ENCODE data around the gene SRSF2. TPM values are rescaled to one million over a fixed set of nuclear protein-coding genes. Genes with fewer than 3 reads are reported as not detected.
A peak's percentile ranks its signal among the peaks of the same experiment; 100 is the strongest.
"Not testable (repeated sequence)": the region's sequence is repeated elsewhere in the genome, so short reads cannot be mapped to it uniquely, and the experiment has no call there.

SRSF2 gene
- total RNA-seq (2014; rRNA removed; shearing (Covaris generic)): 173 and 184 TPM in 2 replicates
- 387 and 403 TPM in 2 replicates for polyA plus RNA-seq (2015; cell fraction: cytosol; rRNA removed)
- 3,482 and 3,724 TPM in 2 replicates for polyA plus RNA-seq (2015; cell fraction: nucleus; rRNA removed)

GRCh38 chr17:76737082-76737675 lies at the start of gene SRSF2:
Gene SRSF2 (minus strand): TSS chr17:76737331. CDS start chr17:76737160, 171 bp downstream.
- DNase-seq (ENCODE audit: low read depth, low spot score): peak; percentile 99
- in situ Hi-C loops (cut with HindIII; ENCODE audit: low pct_unique_long_range_greater_than_20kb, low sequenced_read_pairs): loop anchor here (25.0 kb wide), 1 partner anchor 300 kb away; no protein-coding TSS in a partner anchor

DNA sequence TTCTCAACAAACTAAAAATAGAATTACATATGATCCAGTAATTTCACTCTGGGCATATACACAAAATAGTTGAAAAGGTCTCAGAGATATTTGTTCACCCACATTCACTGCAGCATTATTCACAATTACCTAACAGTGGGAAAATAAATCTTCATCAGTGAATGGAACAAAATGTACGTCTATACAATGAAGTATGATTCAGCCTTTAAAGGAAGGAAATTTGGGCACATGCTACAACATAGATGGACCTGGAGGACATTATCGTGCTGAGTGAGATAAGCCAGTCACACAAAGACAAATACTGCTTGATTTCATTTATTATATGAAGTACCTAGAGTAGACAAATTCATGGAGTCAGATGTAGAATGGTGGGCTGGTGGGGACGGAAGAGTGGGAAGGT lies 47.8 kb upstream of the SRSF2 start:
- in situ Hi-C loops (cut with HindIII; ENCODE audit: low pct_unique_long_range_greater_than_20kb, low sequenced_read_pairs): no loop called here

GRCh38 chr17:76783146-76783545 lies 46.0 kb upstream of the SRSF2 start:
- no peak for DNase-seq (ENCODE audit: low read depth, low spot score)
- in situ Hi-C loops (cut with HindIII; ENCODE audit: low pct_unique_long_range_greater_than_20kb, low sequenced_read_pairs): no loop called here

More for the DNA sequence above, 47.8 kb upstream of the SRSF2 start:
- no peak for DNase-seq (ENCODE audit: low read depth, low spot score)

- DNase-seq (ENCODE audit: low read depth, low spot score): peak; percentile 64
Observed at GRCh38 chr17:76781056-76781982, 44.2 kb upstream of the SRSF2 start.

DNA sequence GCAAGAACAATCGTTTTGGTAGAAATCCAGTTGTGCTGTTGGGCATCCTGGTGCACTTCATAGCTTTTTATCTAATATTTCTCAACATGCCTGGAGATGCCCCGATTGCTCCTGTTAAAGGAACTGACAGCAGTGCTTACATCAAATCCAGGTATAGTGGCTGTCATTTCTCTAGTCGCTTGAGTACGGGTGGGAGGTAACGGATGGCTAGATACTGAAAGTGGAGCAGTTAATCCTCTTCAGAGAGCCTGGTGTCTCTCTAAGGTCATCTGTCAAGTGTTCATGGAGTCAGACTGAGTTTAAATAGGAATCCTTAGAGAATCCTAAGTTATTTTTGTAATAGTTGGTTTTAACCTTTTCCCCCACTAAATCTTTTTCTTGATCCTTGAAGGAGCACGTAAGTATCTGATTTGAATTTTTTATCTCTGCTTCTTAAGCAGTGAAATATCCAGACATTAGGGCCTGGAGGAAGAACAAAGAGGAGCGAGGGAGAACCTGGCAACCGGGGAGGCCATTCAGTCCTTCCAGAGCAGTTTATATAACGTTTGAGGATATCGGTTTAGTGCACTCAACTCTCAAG lies 38.0 kb upstream of the SRSF2 start:
- DNase-seq (ENCODE audit: low read depth, low spot score): no peak
- in situ Hi-C loops (cut with HindIII; ENCODE audit: low pct_unique_long_range_greater_than_20kb, low sequenced_read_pairs): no loop called here

More at GRCh38 chr17:76781056-76781982, 44.2 kb upstream of the SRSF2 start:
- in situ Hi-C loops (cut with HindIII; ENCODE audit: low pct_unique_long_range_greater_than_20kb, low sequenced_read_pairs): no loop called here

DNA sequence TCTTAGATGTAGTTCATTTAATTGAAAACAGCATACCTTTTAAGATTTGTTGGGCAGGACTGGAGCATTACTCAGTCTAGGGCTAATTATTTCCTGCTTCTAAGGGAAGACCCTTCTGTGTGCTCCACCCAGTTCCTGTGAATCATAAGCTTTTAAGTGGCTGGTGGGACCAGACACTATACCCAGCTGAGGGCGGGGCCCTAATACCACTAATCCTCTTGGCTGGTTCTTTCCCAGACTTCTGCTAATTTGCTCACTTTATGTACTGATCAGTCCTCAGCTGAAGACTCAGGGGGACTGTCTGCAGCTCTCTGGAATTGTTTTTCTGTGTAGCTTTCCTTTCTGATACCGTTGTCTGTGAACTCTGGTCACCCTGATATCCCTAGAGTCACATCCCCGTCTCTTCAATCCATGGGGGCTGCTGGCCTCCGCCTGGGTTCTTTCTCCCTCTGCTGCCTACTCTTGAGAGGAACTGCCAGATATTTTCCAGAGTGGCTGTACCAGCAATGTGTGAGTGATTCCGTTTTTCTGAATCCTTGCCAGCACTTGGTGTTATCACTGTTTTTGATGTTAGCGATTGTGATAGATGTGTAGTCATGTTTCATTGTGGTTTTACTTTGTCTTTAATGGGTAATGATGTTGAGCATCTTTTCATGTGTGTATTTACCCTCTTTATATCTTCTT lies 35.9 kb upstream of the SRSF2 start:
- no peak for DNase-seq (ENCODE audit: low read depth, low spot score)
- in situ Hi-C loops (cut with HindIII; ENCODE audit: low pct_unique_long_range_greater_than_20kb, low sequenced_read_pairs): no loop called here

DNA sequence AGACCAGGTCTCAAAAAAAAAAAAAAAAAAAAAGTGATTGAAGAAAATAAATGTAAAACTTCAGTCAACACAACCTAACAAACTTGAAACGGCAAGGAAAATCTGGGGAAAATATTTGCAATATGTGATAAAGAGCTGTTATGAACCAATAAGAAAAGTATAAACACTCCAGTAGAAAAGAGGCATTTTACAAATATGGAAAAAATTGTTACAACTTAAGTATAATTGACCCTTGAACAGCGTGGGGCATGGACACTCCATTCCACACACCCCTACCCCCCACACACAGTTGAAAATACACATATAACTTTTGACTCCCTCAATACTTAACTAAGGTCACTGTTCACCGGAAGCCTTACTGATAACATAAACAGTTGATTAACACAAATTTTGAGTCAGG lies 21.4 kb upstream of the SRSF2 start:
- in situ Hi-C loops (cut with HindIII; ENCODE audit: low pct_unique_long_range_greater_than_20kb, low sequenced_read_pairs): no loop called here
- DNase-seq (ENCODE audit: low read depth, low spot score): no peak

DNA sequence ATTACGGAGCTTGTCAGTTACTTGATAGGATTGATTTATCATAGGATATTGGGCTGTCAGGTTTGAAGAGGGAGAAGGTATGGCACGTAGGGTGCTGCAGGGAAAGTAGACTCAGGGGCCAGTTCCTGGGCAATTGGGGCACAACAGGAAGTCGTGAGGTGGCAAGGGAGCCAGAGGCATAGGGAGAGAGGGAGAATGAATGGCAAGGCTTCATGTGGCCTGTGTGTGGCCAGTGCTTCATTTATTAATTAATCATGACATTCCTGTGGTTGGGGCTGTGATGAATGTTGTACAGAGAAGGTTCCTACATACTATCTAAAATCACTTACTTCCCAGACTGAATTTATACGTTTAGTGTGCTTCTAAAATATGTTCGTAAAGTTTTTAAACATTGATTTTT lies 20.1 kb upstream of the SRSF2 start:
- in situ Hi-C loops (cut with HindIII; ENCODE audit: low pct_unique_long_range_greater_than_20kb, low sequenced_read_pairs): no loop called here
- DNase-seq (ENCODE audit: low read depth, low spot score): no peak

- in situ Hi-C loops (cut with HindIII; ENCODE audit: low pct_unique_long_range_greater_than_20kb, low sequenced_read_pairs): no loop called here
- no peak for DNase-seq (ENCODE audit: low read depth, low spot score)
Observed at GRCh38 chr17:76755285-76755684, 18.2 kb upstream of the SRSF2 start.

DNA sequence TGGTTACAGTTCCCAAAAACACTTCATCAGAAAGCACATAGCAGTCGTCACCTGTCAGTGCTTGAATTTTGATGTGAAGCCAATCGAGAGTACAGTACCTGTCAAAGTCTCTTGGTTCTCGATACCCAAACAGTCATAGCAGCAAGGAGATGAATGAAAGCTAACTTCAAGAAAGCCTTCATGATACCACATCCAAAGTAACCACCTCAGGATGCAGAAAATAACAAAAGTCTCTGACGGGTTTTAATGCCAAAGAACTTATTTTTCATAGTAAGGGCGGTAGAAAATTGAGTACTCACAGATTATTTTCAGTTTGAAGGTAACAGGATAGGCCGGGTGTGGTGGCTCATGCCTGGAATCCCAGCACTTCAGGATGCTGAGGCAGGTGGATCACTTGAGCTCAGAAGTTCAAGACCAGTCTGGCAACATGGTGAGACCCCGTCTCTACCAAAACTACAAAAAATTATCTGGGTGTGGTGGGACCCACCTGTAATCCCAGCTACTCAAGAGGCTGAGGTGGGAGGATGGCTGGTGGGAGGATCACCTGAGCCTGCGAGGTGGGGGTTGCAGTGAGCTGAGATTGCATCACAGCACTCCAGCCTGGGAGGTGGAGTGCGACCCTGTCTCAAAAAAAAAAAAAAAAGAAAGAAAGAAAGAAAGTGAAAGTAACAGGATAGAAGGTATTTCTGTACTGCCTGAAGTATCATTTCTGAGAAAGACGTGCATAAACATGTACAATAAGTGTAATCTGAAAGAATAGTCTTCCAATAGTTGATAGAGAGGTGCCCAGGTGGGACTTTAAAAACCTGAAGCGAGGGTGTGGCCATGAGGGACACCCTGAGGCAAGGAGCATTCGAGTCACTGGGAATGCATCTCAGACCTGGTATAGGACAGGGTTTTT lies 16.2 kb upstream of the SRSF2 start:
- no peak for DNase-seq (ENCODE audit: low read depth, low spot score)
- in situ Hi-C loops (cut with HindIII; ENCODE audit: low pct_unique_long_range_greater_than_20kb, low sequenced_read_pairs): no loop called here

- DNase-seq (ENCODE audit: low read depth, low spot score): no peak
- in situ Hi-C loops (cut with HindIII; ENCODE audit: low pct_unique_long_range_greater_than_20kb, low sequenced_read_pairs): no loop called here
Observed at GRCh38 chr17:76752006-76752405, 14.9 kb upstream of the SRSF2 start.

GRCh38 chr17:76751416-76751993 lies 14.4 kb upstream of the SRSF2 start:
- DNase-seq (ENCODE audit: low read depth, low spot score): no peak
- in situ Hi-C loops (cut with HindIII; ENCODE audit: low pct_unique_long_range_greater_than_20kb, low sequenced_read_pairs): no loop called here

- DNase-seq (ENCODE audit: low read depth, low spot score): no peak
- in situ Hi-C loops (cut with HindIII; ENCODE audit: low pct_unique_long_range_greater_than_20kb, low sequenced_read_pairs): loop anchor here (25.0 kb wide), 1 partner anchor 311 kb away; no protein-coding TSS in a partner anchor
Observed at GRCh38 chr17:76748657-76749056, 11.5 kb upstream of the SRSF2 start.

DNA sequence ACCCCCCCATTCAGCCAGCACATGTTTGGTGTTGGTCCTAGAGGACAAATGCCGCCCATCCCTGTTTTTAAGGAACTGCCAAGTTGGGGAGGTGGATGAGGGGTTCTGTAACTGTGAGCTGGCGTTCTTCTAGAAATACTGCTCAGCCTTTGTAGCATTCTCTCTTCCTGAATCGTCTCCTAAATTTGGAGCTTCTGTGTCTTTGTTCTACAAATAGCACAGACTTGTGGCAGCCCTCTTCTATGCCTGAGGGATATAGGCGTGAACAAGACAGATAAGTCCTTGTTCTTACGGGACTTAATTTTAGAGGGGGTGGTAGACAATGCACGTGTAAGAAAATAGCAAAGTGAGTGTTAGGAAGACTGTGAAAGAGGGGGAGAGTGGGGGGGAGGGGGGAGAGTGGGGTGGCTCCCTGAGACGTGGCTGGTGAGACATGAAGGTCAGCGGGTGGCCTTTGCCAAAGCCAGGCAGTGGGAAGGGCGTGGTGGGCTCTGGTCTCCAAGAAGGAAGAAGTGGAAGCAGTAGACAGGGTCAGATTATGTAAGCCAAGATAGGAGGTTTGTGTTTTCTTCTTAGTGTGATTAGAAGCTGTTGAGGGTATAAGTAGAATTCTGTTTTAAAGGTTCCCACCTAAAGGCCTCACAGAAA lies 10.7 kb upstream of the SRSF2 start:
- in situ Hi-C loops (cut with HindIII; ENCODE audit: low pct_unique_long_range_greater_than_20kb, low sequenced_read_pairs): loop anchor here (25.0 kb wide), 1 partner anchor 311 kb away; no protein-coding TSS in a partner anchor
- peak; percentile 95 for DNase-seq (ENCODE audit: low read depth, low spot score)

- DNase-seq (ENCODE audit: low read depth, low spot score): not testable (repeated sequence)
- in situ Hi-C loops (cut with HindIII; ENCODE audit: low pct_unique_long_range_greater_than_20kb, low sequenced_read_pairs): loop anchor here (25.0 kb wide), 1 partner anchor 308 kb away; no protein-coding TSS in a partner anchor
Observed at GRCh38 chr17:76745785-76746184, 8.7 kb upstream of the SRSF2 start.

- in situ Hi-C loops (cut with HindIII; ENCODE audit: low pct_unique_long_range_greater_than_20kb, low sequenced_read_pairs): loop anchor here (25.0 kb wide), 1 partner anchor 307 kb away; no protein-coding TSS in a partner anchor
- no peak for DNase-seq (ENCODE audit: low read depth, low spot score)
Observed at GRCh38 chr17:76744747-76745146, 7.6 kb upstream of the SRSF2 start.
